Sigmoid colon (tissue), 7 donors: ENCODE measurements around the gene IL19. TPM values are rescaled to one million over a fixed set of nuclear protein-coding genes. Genes with fewer than 3 reads are reported as not detected.
A peak's percentile ranks its signal among the peaks of the same experiment; 100 is the strongest.

Experiments
- DNase-seq: peaks from one replicate; pipeline ENCODE4 v3.0.0-alpha.2; 2019
- H3K27ac ChIP-seq, 4 donors: fragments of 200-600 bp; sonication (generic); one replicate each; pipeline ENCODE4 v1.5.1; 2016 to 2019; ENCODE audit warnings: mild to moderate bottlenecking in 1 of 4
- H3K27me3 ChIP-seq, 3 donors: fragments of 200-600 bp; sonication (generic); one replicate each; pipeline ENCODE4 v1.5.1; 2019; ENCODE audit warnings: mild to moderate bottlenecking in 1 of 3
- H3K36me3 ChIP-seq, 4 donors: fragments of 200-600 bp; sonication (generic); one replicate each; pipeline ENCODE4 v1.5.1; 2016 to 2019
- H3K4me1 ChIP-seq, 4 donors: fragments of 200-600 bp; sonication (generic); one replicate each; pipeline ENCODE4 v1.5.1; 2017 to 2019
- H3K4me3 ChIP-seq, 4 donors: fragments of 200-600 bp; sonication (generic); one replicate each; pipeline ENCODE4 v1.5.1; 2017 to 2019; ENCODE audit warnings: mild to moderate bottlenecking in 2 of 4, moderate library complexity in 1 of 4
- H3K9me3 ChIP-seq, 4 donors: fragments of 200-600 bp in 3 of 4; sonication (generic) in 3 of 4; one replicate each; pipeline versions ENCODE4 v1.5.1 to v1.6.1; 2013 to 2019
- CTCF ChIP-seq, 4 experiments: fragments of 450-650 bp in 3 of 4; fragments of 200-600 bp in 1 of 4; IDR thresholded peaks; one replicate each; pipeline ENCODE4 v1.5.1; 2016 to 2019; ENCODE audit warnings: antibody characterized with exemption in 4 of 4, mild to moderate bottlenecking in 3 of 4, moderate library complexity in 2 of 4
- EP300 ChIP-seq, 4 donors: sonication (generic); formaldehyde crosslinking; IDR thresholded peaks; one replicate each; pipeline ENCODE4 v1.6.1; 2017; ENCODE audit warnings: antibody characterized with exemption in 4 of 4
- POLR2A ChIP-seq, 2 donors: fragments of 450-650 bp; IDR thresholded peaks; one replicate each; pipeline ENCODE4 v1.6.1; 2016; ENCODE audit warnings: antibody characterized with exemption in 2 of 2, mild to moderate bottlenecking in 2 of 2, moderate library complexity in 2 of 2
- POLR2AphosphoS5 ChIP-seq, 4 donors: sonication (generic); formaldehyde crosslinking; IDR thresholded peaks; one replicate each; pipeline ENCODE4 v1.6.1; 2017; ENCODE audit warnings: antibody characterized with exemption in 4 of 4
- WGBS, 2 donors: extraction: QIAGEN DNeasy Blood & Tissue Kit; methylation state at CpG; one replicate each; pipeline ENCODE4 v1.1.7; 2013; 5-methylcytosine and 5-hydroxymethylcytosine counted together
- intact Hi-C: fragments of 100-400 bp; cut with DNase I; formaldehyde crosslinking; loops from one replicate; pipeline ENCODE4 v1.15.1; 2023
- polyA plus RNA-seq, 3 donors: library from polyadenylated mRNA; stranded (reverse); fragments of 200-250 nt; gene quantifications; one replicate each; pipeline ENCODE4 v1.2.3, GENCODE V29; 2013
- total RNA-seq, 4 donors: library from RNA; depleted of rRNA; stranded (reverse); fragments of >200 nt; gene quantifications; one replicate each; pipeline ENCODE4 v1.1.0, GENCODE V29; 2016
- donor health status: healthy with polysubstance abuse.
- donor health status: Bipolar disorder and iron deficiency.
- donor health status: healthy.

The IL19 gene
- total and polyA plus RNA-seq, 7 donors = 0.10 TPM; not detected in 6

GRCh38 chr1:206801467-206801866, 30.9 kb downstream of the IL19 start:
- intact Hi-C loops = no loop called here
- TF ChIP-seq EP300 (IDR thresholded peaks at IDR 0.05) (no peak), CTCF (IDR thresholded peaks at IDR 0.05) (no peak), POLR2A (IDR thresholded peaks at IDR 0.05) (no peak), POLR2AphosphoS5 (IDR thresholded peaks at IDR 0.05) (no peak)
- H3K27ac ChIP-seq = no peak overlapping the region
- no peaks in the 10 kb centered on the region for H3K27me3 ChIP-seq
- H3K36me3 ChIP-seq = no peaks in the 10 kb centered on the region
- no peak overlapping the region for H3K4me3 ChIP-seq
- H3K4me1 ChIP-seq = no peaks in the 10 kb centered on the region
- WGBS, 2 donors = 87 to 91% methylated on average over 1 of the region's 1 CpG
- no peak for DNase-seq
- no peaks in the 10 kb centered on the region for H3K9me3 ChIP-seq

DNA sequence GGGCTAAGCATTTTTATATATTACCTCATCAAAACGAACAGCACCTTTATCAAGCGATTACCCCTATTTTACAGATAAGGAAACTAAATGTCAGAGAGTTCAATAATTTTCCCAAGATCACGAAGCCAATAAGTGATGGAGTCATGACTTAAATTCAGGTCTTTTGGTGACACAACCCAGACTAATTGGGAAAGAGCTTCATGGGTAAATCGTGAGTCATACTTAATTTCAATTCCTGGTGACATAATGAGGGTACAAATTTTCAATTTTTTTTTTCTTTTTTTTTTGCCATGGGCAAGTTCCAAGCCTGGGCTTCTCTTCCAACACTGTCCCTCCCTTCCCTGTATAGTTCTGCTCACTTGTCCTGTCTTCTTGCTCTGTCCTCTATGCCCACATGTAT, 31.8 kb downstream of the IL19 start:
- Histone ChIP-seq H3K27ac (no peak overlapping the region), H3K27me3 (no peaks in the 10 kb centered on the region), H3K9me3 (no peaks in the 10 kb centered on the region), H3K4me3 (no peak overlapping the region), H3K36me3 (no peaks in the 10 kb centered on the region), H3K4me1 (no peaks in the 10 kb centered on the region)
- TF ChIP-seq CTCF (IDR thresholded peaks at IDR 0.05) (no peak), EP300 (IDR thresholded peaks at IDR 0.05) (no peak), POLR2AphosphoS5 (IDR thresholded peaks at IDR 0.05) (no peak), POLR2A (IDR thresholded peaks at IDR 0.05) (no peak)
- no peak for DNase-seq
- 85 to 86% methylated on average over 4 of the region's 4 CpGs for WGBS, 2 donors
- intact Hi-C loops = no loop called here

GRCh38 chr1:206803221-206803730, 32.7 kb downstream of the IL19 start:
- Histone ChIP-seq H3K27me3 (no peaks in the 10 kb centered on the region), H3K4me3 (no peak overlapping the region), H3K9me3 (no peaks in the 10 kb centered on the region), H3K27ac (peak overlapping the region in 1 of 4 donors; percentile 18), H3K4me1 (no peaks in the 10 kb centered on the region), H3K36me3 (no peaks in the 10 kb centered on the region)
- intact Hi-C loops = no loop called here
- TF ChIP-seq CTCF (IDR thresholded peaks at IDR 0.05) = no peak
- no peak for TF ChIP-seq POLR2A (IDR thresholded peaks at IDR 0.05)
- no peak for TF ChIP-seq EP300 (IDR thresholded peaks at IDR 0.05)
- TF ChIP-seq POLR2AphosphoS5 (IDR thresholded peaks at IDR 0.05) = no peak
- 75 to 84% methylated on average over 8 of the region's 8 CpGs for whole genome bisulfite sequencing, 2 donors
- DNase-seq = no peak

- H3K9me3 ChIP-seq = no peaks in the 10 kb centered on the region
- DNase-seq = no peak
- H3K27ac ChIP-seq = no peak overlapping the region
- H3K27me3 ChIP-seq = no peaks in the 10 kb centered on the region
- no peaks in the 10 kb centered on the region for H3K36me3 ChIP-seq
- WGBS, 2 donors = 86 to 88% methylated on average over 1 of the region's 1 CpG
- intact Hi-C loops = no loop called here
- H3K4me1 ChIP-seq = no peaks in the 10 kb centered on the region
- TF ChIP-seq EP300 (IDR thresholded peaks at IDR 0.05) (no peak), POLR2A (IDR thresholded peaks at IDR 0.05) (no peak), CTCF (IDR thresholded peaks at IDR 0.05) (no peak), POLR2AphosphoS5 (IDR thresholded peaks at IDR 0.05) (no peak)
- no peak overlapping the region for H3K4me3 ChIP-seq
These were observed 33.7 kb downstream of the IL19 start for GRCh38 chr1:206804156-206804737.

GRCh38 chr1:206805357-206805756, 34.8 kb downstream of the IL19 start:
- TF ChIP-seq EP300 (IDR thresholded peaks at IDR 0.05) = no peak
- intact Hi-C loops = loop anchor here (5.0 kb wide), 1 partner anchor 168 kb away; the partner anchor contains the start of gene DYRK3
- no peaks in the 10 kb centered on the region for H3K9me3 ChIP-seq
- no peak overlapping the region for H3K27ac ChIP-seq
- WGBS, 2 donors = 42 to 62% methylated on average over 1 of the region's 1 CpG
- H3K36me3 ChIP-seq = no peaks in the 10 kb centered on the region
- no peaks in the 10 kb centered on the region for H3K27me3 ChIP-seq
- no peak overlapping the region for H3K4me3 ChIP-seq
- DNase-seq = no peak
- no peaks in the 10 kb centered on the region for H3K4me1 ChIP-seq
